Fibroblast of pulmonary artery (primary cell): Measurements from ENCODE around the gene BBS9.

Experiments
- DNase-seq: peaks from one replicate; pipeline ENCODE4 v3.0.0-alpha.2; 2010; ENCODE audit warnings: low read depth
- H3K4me3 ChIP-seq: replicated peaks from 2 replicates; pipeline ENCODE4 v1.5.1; 2011; ENCODE audit warnings: low read depth, mild to moderate bottlenecking, control low read depth, low read length, moderate library complexity
- TF ChIP-seq, protein P1 (sequence below): IDR thresholded peaks from 2 replicates; pipeline ENCODE4 v1.5.1; 2011; ENCODE audit warnings: mild to moderate bottlenecking, control low read depth, low read length, inconsistent platforms; ENCODE audit errors: missing control alignments

Gene BBS9

GRCh38 chr7:33395340-33395739 lies 266.0 kb downstream of the BBS9 start:
- no peak for DNase-seq
- TF ChIP-seq, protein P1, sequence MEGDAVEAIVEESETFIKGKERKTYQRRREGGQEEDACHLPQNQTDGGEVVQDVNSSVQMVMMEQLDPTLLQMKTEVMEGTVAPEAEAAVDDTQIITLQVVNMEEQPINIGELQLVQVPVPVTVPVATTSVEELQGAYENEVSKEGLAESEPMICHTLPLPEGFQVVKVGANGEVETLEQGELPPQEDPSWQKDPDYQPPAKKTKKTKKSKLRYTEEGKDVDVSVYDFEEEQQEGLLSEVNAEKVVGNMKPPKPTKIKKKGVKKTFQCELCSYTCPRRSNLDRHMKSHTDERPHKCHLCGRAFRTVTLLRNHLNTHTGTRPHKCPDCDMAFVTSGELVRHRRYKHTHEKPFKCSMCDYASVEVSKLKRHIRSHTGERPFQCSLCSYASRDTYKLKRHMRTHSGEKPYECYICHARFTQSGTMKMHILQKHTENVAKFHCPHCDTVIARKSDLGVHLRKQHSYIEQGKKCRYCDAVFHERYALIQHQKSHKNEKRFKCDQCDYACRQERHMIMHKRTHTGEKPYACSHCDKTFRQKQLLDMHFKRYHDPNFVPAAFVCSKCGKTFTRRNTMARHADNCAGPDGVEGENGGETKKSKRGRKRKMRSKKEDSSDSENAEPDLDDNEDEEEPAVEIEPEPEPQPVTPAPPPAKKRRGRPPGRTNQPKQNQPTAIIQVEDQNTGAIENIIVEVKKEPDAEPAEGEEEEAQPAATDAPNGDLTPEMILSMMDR = no peak
- no peak overlapping the region for H3K4me3 ChIP-seq

DNA sequence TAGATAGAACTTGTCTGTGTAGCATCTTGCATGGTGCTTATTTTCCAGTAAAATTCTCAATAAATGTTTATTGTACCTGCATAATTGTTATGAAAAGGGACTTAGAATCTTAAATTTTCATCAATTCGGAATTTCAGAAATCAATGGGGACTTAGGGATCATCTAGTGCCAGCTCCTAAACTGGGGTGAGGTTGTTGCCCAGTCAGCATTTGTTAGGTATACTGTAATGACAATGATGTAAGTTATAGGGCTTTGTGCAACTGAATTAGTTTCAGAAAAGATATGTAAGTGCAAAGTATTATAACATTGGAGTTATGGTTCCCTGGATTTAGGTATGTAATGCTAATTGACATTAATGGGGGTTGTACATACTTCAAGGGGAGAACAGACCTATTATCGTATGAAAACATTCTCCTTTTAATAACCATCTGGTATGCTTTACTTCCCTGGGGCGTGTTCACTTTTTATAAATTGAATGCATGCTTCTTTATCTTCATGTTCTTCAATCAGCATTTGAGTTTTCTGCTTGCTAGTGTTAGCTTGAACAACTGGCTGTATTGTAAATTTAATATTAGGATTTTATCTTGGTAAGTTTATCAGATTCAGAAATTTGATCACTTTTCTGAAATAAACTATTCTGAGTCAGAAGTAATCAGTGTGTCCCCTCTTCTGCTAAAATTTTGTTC lies 270.3 kb downstream of the BBS9 start:
- no peak overlapping the region for H3K4me3 ChIP-seq
- DNase-seq = no peak
- TF ChIP-seq, protein P1 = no peak

DNA sequence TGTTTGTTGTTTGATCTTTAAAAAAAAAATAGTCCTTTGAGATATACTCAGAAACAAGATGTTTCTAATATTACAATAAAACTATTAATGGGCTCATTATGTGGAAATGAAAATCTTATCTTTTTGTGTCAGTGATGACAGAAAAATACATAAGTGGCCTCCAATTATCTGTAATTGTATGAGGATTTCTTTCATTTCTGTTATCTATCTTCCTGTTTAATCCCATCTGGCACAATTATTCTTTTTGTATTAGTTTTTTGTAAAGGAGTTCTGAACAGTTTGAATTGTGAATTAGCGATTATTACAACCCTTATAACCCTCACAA lies 270.8 kb downstream of the BBS9 start:
- TF ChIP-seq, protein P1 = no peak
- DNase-seq = no peak
- H3K4me3 ChIP-seq = no peak overlapping the region

- TF ChIP-seq, protein P1 = no peak
- no peak overlapping the region for H3K4me3 ChIP-seq
- DNase-seq = no peak
These were observed 280.9 kb downstream of the BBS9 start for GRCh38 chr7:33410266-33410665.

DNA sequence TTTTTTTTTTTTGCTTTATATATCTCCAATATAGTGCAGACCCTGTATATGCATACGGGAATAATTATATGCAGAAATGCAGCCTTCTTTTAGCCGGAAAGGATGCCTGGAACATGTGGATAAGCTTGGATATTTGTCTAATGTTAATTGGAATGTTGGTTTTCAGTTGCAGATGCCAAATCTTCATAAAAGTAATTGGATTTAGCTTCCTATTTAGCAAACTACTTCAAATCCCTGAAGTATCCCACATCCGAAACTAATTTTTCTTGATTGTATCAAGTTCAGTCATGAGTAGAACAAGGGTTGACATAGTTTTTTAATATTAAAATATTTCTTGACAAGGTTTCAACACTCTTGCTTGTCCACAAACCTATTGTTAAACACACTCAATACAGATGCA lies 281.7 kb downstream of the BBS9 start:
- TF ChIP-seq, protein P1 = no peak
- no peak overlapping the region for H3K4me3 ChIP-seq
- no peak for DNase-seq

- no peak overlapping the region for H3K4me3 ChIP-seq
- DNase-seq = no peak
- TF ChIP-seq, protein P1 = no peak
These were observed 283.0 kb downstream of the BBS9 start for GRCh38 chr7:33412331-33412730.

DNA sequence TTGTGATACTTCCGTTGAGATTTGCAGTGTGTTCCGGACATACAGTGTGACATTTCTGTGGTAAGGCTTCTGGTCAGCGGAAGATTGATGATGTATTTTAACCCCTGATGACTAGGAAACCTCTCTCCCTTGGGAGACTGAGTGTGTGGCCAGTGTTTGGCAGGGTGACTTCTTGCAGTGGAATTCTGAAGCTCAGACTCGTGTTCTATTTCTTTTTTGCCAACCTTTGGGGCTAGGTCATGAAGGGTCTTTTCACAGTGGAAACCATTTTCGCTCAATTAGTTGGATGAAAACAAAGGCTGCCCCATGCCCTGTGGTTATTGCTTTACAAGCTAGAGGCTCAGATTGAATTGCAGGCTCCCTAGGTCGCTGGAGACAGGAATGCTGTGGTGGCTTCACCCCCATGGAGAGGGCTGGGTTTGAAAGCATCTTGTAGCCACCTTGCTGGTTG lies 288.9 kb downstream of the BBS9 start:
- no peak overlapping the region for H3K4me3 ChIP-seq
- peak; percentile 44 for DNase-seq
- TF ChIP-seq, protein P1 = no peak
